ENCODE results near the gene ANO4.

ANO4 gene

DNA sequence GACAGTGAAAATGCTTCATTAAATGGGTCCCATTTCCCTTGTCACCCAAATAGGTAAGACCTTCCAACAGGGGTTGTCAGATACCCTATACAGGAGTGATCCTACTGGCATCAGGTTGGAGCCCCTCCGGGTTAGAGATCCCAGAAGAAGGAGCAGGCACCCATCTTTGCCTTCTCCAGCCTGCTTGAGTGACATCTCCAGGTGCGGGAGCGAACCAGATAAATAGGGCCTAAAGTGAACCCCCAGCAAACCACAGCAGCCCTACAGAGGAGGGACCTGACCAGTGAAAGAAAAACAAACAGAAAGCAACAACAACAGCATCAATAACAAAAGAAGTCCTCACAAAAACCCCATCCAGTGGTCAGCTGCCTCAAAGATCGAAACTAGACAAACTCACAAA is 233.2 kb downstream of the ANO4 start:
- peaks cover 0 to 7% of the 10 kb centered on the region in 2 donors for H3K4me1 ChIP-seq (ENCODE audit: control insufficient read depth in 2 of 2, insufficient read depth in 1 of 2, low read depth in 1 of 2, low read length in 2 of 2)
- no peak overlapping the region for H3K4me3 ChIP-seq (ENCODE audit: low read length in 2 of 2)
- no peak overlapping the region for H3K23ac ChIP-seq (ENCODE audit: low read depth, low read length, poor library complexity)
- no peak overlapping the region for H3K9ac ChIP-seq (ENCODE audit: low read depth, low read length, poor library complexity)
- H3K9me3 ChIP-seq (replicated peaks in 1 of 2; ENCODE audit: control insufficient read depth in 2 of 2, insufficient read depth in 1 of 2, low read depth in 1 of 2, low read length in 2 of 2): no peaks in the 10 kb centered on the region
- H2AK5ac ChIP-seq (ENCODE audit: low read depth, low read length): no peak overlapping the region
- H2BK15ac ChIP-seq (ENCODE audit: low read length): no peak overlapping the region
- no peak overlapping the region for H4K91ac ChIP-seq (ENCODE audit: low read depth, low read length, poor library complexity)
- DNase-seq (ENCODE audit: low spot score): no peak
- no peak overlapping the region for H3K18ac ChIP-seq (ENCODE audit: low read length)
- H2BK120ac ChIP-seq (ENCODE audit: low read depth, low read length): no peak overlapping the region
- H3K36me3 ChIP-seq (replicated peaks in 1 of 2; ENCODE audit: control insufficient read depth in 2 of 2, insufficient read depth in 2 of 2, low read length in 2 of 2): no peaks in the 10 kb centered on the region
- H3K79me1 ChIP-seq (ENCODE audit: low read depth, low read length): no peaks in the 10 kb centered on the region
- WGBS, 2 donors (ENCODE audit: extremely low coverage in 2 of 2, insufficient read length in 2 of 2, insufficient replicate concordance in 1 of 2): no CpG with 5 or more reads among the region's 4 CpGs
- no peak overlapping the region for H3K27ac ChIP-seq (replicated peaks; ENCODE audit: low read length)
- no peak overlapping the region for H3K14ac ChIP-seq (ENCODE audit: low read length)
- peak overlapping the region; percentile 42 for H2BK5ac ChIP-seq (ENCODE audit: low read length)
- no peak overlapping the region for H3K4ac ChIP-seq (ENCODE audit: low read length)
- H3K27me3 ChIP-seq (ENCODE audit: control insufficient read depth in 3 of 3, insufficient read depth in 3 of 3, low read depth in 1 of 3, low read length in 3 of 3): no peaks in the 10 kb centered on the region
- H3K4me2 ChIP-seq (ENCODE audit: insufficient read depth, low read length, poor library complexity, severe bottlenecking): no peak overlapping the region
- H2AFZ ChIP-seq (ENCODE audit: low read length): no peak overlapping the region
- H2BK12ac ChIP-seq (ENCODE audit: low read length): peak overlapping the region; percentile 46
- H4K8ac ChIP-seq (ENCODE audit: low read depth, low read length): no peak overlapping the region

DNA sequence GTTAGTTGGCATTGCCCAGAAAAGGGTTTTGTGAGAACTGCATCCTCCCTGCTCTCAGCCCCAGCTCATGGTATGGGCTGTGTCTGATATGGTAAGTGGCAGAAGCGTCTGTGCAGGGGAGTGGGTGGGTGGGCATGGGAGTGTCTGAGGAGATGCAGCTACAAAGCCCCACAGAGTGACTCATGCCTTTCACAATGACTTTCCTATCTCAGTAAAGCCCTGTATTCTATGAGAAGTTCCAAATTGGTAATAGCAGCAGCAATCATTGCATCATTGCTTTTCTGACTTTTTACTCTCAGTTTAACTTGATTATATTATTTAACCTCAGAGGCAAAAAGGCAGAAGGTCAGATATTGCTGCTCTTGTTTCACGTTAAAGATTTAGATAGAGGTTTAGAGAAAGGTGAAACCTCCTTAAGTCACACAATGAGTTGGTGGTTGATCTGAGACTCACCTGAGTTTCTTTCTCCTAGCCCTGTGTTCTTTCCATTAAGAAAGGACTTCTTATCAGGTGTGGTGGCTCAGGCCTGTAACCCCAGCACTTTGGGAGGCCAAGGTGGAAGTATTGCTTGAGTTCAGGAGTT is 243.8 kb downstream of the ANO4 start:
- no CpG with 5 or more reads among the region's 2 CpGs for WGBS, 2 donors (ENCODE audit: extremely low coverage in 2 of 2, insufficient read length in 2 of 2, insufficient replicate concordance in 1 of 2)

DNA sequence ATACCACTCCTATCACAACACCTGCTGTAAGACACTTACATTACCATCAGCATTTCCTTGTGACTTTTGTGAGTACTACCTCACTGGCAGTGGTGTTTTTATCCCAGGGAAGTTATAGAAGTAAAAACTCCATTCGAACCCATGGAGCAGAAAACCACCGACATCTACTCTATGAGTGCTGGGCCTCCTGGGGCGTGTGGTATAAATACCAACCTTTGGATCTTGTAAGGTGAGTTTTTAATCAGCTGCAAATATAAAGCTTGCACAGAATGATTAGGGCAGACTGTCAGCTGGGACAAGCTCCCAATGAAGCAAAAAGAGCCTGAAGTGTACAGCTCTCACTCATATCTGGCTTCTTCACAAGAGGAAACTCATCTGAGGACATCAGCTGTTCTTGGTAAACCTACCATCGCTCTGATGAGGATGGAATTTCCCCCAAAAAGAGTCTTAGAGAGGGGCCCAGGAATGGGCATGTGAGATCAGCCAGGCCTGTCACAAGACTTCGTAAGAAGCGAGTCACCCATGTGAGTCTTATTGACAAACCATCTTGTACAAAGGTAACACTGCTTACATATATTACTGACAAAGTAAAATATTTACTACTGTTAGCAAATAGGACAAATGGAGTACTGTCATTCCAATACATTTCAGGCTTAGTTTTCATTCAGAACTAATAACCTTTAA is 245.4 kb downstream of the ANO4 start:
- Histone ChIP-seq H2BK12ac (ENCODE audit: low read length) (no peak overlapping the region), H3K23ac (ENCODE audit: low read depth, low read length, poor library complexity) (no peak overlapping the region), H2BK120ac (ENCODE audit: low read depth, low read length) (peak overlapping the region; percentile 26), H3K4me1 (ENCODE audit: control insufficient read depth in 2 of 2, insufficient read depth in 1 of 2, low read depth in 1 of 2, low read length in 2 of 2) (no peaks in the 10 kb centered on the region), H3K4me3 (ENCODE audit: low read length in 2 of 2) (no peak overlapping the region), H3K9me3 (replicated peaks in 1 of 2; ENCODE audit: control insufficient read depth in 2 of 2, insufficient read depth in 1 of 2, low read depth in 1 of 2, low read length in 2 of 2) (no peaks in the 10 kb centered on the region), H2BK5ac (ENCODE audit: low read length) (no peak overlapping the region), H3K14ac (ENCODE audit: low read length) (no peak overlapping the region), H2AK5ac (ENCODE audit: low read depth, low read length) (no peak overlapping the region), H3K18ac (ENCODE audit: low read length) (no peak overlapping the region), H3K27me3 (ENCODE audit: control insufficient read depth in 3 of 3, insufficient read depth in 3 of 3, low read depth in 1 of 3, low read length in 3 of 3) (no peaks in the 10 kb centered on the region), H3K79me1 (ENCODE audit: low read depth, low read length) (no peaks in the 10 kb centered on the region), H2BK15ac (ENCODE audit: low read length) (no peak overlapping the region), H3K4me2 (ENCODE audit: insufficient read depth, low read length, poor library complexity, severe bottlenecking) (no peak overlapping the region), H4K8ac (ENCODE audit: low read depth, low read length) (no peak overlapping the region), H4K91ac (ENCODE audit: low read depth, low read length, poor library complexity) (no peak overlapping the region), H3K36me3 (replicated peaks in 1 of 2; ENCODE audit: control insufficient read depth in 2 of 2, insufficient read depth in 2 of 2, low read length in 2 of 2) (no peaks in the 10 kb centered on the region), H2AFZ (ENCODE audit: low read length) (no peak overlapping the region), H3K9ac (ENCODE audit: low read depth, low read length, poor library complexity) (no peak overlapping the region), H3K4ac (ENCODE audit: low read length) (no peak overlapping the region), H3K27ac (replicated peaks; ENCODE audit: low read length) (no peak overlapping the region)
- no peak for DNase-seq (ENCODE audit: low spot score)
- WGBS, 2 donors (ENCODE audit: extremely low coverage in 2 of 2, insufficient read length in 2 of 2, insufficient replicate concordance in 1 of 2): no CpG with 5 or more reads among the region's 6 CpGs

More for the DNA sequence above, 243.8 kb downstream of the ANO4 start:
- H2BK12ac ChIP-seq (ENCODE audit: low read length): no peak overlapping the region
- H2BK120ac ChIP-seq (ENCODE audit: low read depth, low read length): no peak overlapping the region
- no peak overlapping the region for H2AFZ ChIP-seq (ENCODE audit: low read length)
- no peaks in the 10 kb centered on the region for H3K9me3 ChIP-seq (replicated peaks in 1 of 2; ENCODE audit: control insufficient read depth in 2 of 2, insufficient read depth in 1 of 2, low read depth in 1 of 2, low read length in 2 of 2)
- no peak for DNase-seq (ENCODE audit: low spot score)
- H4K91ac ChIP-seq (ENCODE audit: low read depth, low read length, poor library complexity): no peak overlapping the region
- no peak overlapping the region for H3K4ac ChIP-seq (ENCODE audit: low read length)
- no peak overlapping the region for H2AK5ac ChIP-seq (ENCODE audit: low read depth, low read length)
- H3K23ac ChIP-seq (ENCODE audit: low read depth, low read length, poor library complexity): no peak overlapping the region
- H2BK5ac ChIP-seq (ENCODE audit: low read length): no peak overlapping the region
- H3K4me1 ChIP-seq (ENCODE audit: control insufficient read depth in 2 of 2, insufficient read depth in 1 of 2, low read depth in 1 of 2, low read length in 2 of 2): no peaks in the 10 kb centered on the region
- no peaks in the 10 kb centered on the region for H3K27me3 ChIP-seq (ENCODE audit: control insufficient read depth in 3 of 3, insufficient read depth in 3 of 3, low read depth in 1 of 3, low read length in 3 of 3)
- H4K8ac ChIP-seq (ENCODE audit: low read depth, low read length): no peak overlapping the region
- no peak overlapping the region for H3K4me3 ChIP-seq (ENCODE audit: low read length in 2 of 2)
- H3K18ac ChIP-seq (ENCODE audit: low read length): no peak overlapping the region
- H3K14ac ChIP-seq (ENCODE audit: low read length): no peak overlapping the region
- no peaks in the 10 kb centered on the region for H3K36me3 ChIP-seq (replicated peaks in 1 of 2; ENCODE audit: control insufficient read depth in 2 of 2, insufficient read depth in 2 of 2, low read length in 2 of 2)
- no peak overlapping the region for H3K9ac ChIP-seq (ENCODE audit: low read depth, low read length, poor library complexity)
- no peaks in the 10 kb centered on the region for H3K79me1 ChIP-seq (ENCODE audit: low read depth, low read length)
- no peak overlapping the region for H3K4me2 ChIP-seq (ENCODE audit: insufficient read depth, low read length, poor library complexity, severe bottlenecking)
- H2BK15ac ChIP-seq (ENCODE audit: low read length): no peak overlapping the region
- H3K27ac ChIP-seq (replicated peaks; ENCODE audit: low read length): no peak overlapping the region

DNA sequence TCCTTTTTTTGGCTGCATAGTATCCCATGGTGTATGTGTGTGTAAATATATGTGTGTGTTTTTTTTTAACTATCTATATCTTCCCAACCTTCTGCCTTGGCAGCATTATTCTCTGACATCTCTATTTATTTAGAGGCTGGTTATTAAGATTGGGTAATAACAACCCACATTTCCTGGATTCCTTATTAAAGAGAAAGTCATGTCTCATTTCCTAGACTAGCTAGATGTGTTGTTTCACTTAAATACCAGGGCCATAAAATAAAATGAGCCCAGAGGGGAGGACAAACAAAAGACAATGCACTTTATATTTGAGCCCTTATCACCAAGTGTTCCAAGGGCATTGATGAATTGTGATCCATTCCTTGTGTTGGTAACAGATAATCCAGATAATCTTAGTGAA is 246.4 kb downstream of the ANO4 start:
- no peak overlapping the region for H3K27ac ChIP-seq (replicated peaks; ENCODE audit: low read length)
- H3K4ac ChIP-seq (ENCODE audit: low read length): no peak overlapping the region
- H3K4me1 ChIP-seq (ENCODE audit: control insufficient read depth in 2 of 2, insufficient read depth in 1 of 2, low read depth in 1 of 2, low read length in 2 of 2): no peaks in the 10 kb centered on the region
- no peak overlapping the region for H3K4me2 ChIP-seq (ENCODE audit: insufficient read depth, low read length, poor library complexity, severe bottlenecking)
- no peaks in the 10 kb centered on the region for H3K9me3 ChIP-seq (replicated peaks in 1 of 2; ENCODE audit: control insufficient read depth in 2 of 2, insufficient read depth in 1 of 2, low read depth in 1 of 2, low read length in 2 of 2)
- no peak overlapping the region for H2BK120ac ChIP-seq (ENCODE audit: low read depth, low read length)
- no peak overlapping the region for H3K9ac ChIP-seq (ENCODE audit: low read depth, low read length, poor library complexity)
- no peak overlapping the region for H2BK15ac ChIP-seq (ENCODE audit: low read length)
- H3K14ac ChIP-seq (ENCODE audit: low read length): no peak overlapping the region
- no peak overlapping the region for H3K4me3 ChIP-seq (ENCODE audit: low read length in 2 of 2)
- no peak overlapping the region for H4K8ac ChIP-seq (ENCODE audit: low read depth, low read length)
- H2BK12ac ChIP-seq (ENCODE audit: low read length): no peak overlapping the region
- no peaks in the 10 kb centered on the region for H3K79me1 ChIP-seq (ENCODE audit: low read depth, low read length)
- no peaks in the 10 kb centered on the region for H3K27me3 ChIP-seq (ENCODE audit: control insufficient read depth in 3 of 3, insufficient read depth in 3 of 3, low read depth in 1 of 3, low read length in 3 of 3)
- no peaks in the 10 kb centered on the region for H3K36me3 ChIP-seq (replicated peaks in 1 of 2; ENCODE audit: control insufficient read depth in 2 of 2, insufficient read depth in 2 of 2, low read length in 2 of 2)
- H3K18ac ChIP-seq (ENCODE audit: low read length): no peak overlapping the region
- H3K23ac ChIP-seq (ENCODE audit: low read depth, low read length, poor library complexity): no peak overlapping the region
- no peak overlapping the region for H2BK5ac ChIP-seq (ENCODE audit: low read length)
- H2AK5ac ChIP-seq (ENCODE audit: low read depth, low read length): no peak overlapping the region
- DNase-seq (ENCODE audit: low spot score): no peak
- H4K91ac ChIP-seq (ENCODE audit: low read depth, low read length, poor library complexity): no peak overlapping the region
- H2AFZ ChIP-seq (ENCODE audit: low read length): no peak overlapping the region
